ENCODE results near the gene GAS2.

The GAS2 gene

DNA sequence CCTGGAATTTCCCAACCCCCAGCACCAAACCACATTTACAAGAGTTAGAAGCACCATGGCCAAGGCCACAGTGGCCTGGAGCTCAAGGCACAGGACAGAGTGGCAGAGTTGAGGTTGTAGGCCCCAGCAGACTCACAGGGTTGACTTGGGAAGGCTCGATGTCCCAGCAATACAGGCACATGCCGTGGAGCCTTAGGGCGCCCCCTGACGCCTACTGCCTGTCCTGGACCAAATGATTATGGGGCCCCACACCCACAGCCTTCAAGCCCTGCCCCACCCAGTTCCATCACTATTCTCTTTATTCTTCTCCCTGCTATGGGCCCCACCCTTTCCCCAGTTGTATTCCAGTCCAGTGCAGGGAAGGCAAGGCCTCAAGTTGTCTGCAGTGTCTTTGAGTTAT is 193.8 kb downstream of the GAS2 start, which contains the start of gene CCDC179:
Gene CCDC179, minus strand, starts transcription at position 234 of the 400 bp plus-strand sequence. Its CDS starts 53 bp downstream, at position 181.
- no peak within 1 kb of the TSS for H3K4me3 ChIP-seq (ENCODE audit: control insufficient read depth, low read depth, low read length)
- DNase-seq (ENCODE audit: low read depth): no peak
- TF ChIP-seq CTCF (conservative IDR thresholded peaks at IDR 0.05; ENCODE audit: control insufficient read depth, insufficient read depth, low read depth, low read length): no peak

Data from fibroblast of mammary gland (primary cell).